Endodermal cell (in vitro differentiated cells): ENCODE results near the gene AMBRA1. TPM values are rescaled to one million over a fixed set of nuclear protein-coding genes. Genes with fewer than 3 reads are reported as not detected.

Source experiments
- DNase-seq: peaks from one replicate; pipeline ENCODE4 v3.0.0-alpha.2; 2017
- H3K27ac ChIP-seq: 2 replicates; pipeline ENCODE4 v1.5.1; 2013; ENCODE audit warnings: mild to moderate bottlenecking, low read depth, low read length, moderate library complexity
- H3K27me3 ChIP-seq: 2 replicates; pipeline ENCODE4 v1.6.1; 2013; ENCODE audit warnings: mild to moderate bottlenecking, low read length, moderate library complexity; ENCODE audit not compliant: insufficient read depth, control insufficient read depth, poor library complexity, severe bottlenecking
- H3K36me3 ChIP-seq: 2 replicates; pipeline ENCODE4 v1.7.0; 2013; ENCODE audit warnings: mild to moderate bottlenecking, low read length, moderate library complexity; ENCODE audit not compliant: control insufficient read depth, insufficient read depth
- H3K4me1 ChIP-seq: one replicate; pipeline ENCODE4 v1.7.0; 2013; ENCODE audit warnings: low read length; ENCODE audit not compliant: control insufficient read depth, insufficient read depth
- H3K4me3 ChIP-seq: 2 replicates; pipeline ENCODE4 v1.5.1; 2013; ENCODE audit warnings: mild to moderate bottlenecking, low read length, moderate library complexity
- H3K9ac ChIP-seq: 2 replicates; pipeline ENCODE4 v1.6.1; 2013; ENCODE audit warnings: mild to moderate bottlenecking, low read length, moderate library complexity; ENCODE audit not compliant: poor library complexity, severe bottlenecking; ENCODE audit errors: extremely low read depth
- H3K9me3 ChIP-seq: 2 replicates; pipeline ENCODE4 v1.6.1; 2013; ENCODE audit warnings: mild to moderate bottlenecking, low read length, moderate library complexity; ENCODE audit not compliant: control insufficient read depth
- H3K27ac Mint-ChIP-seq: 2 replicates; pipeline ENCODE4 v1.8.0; 2020; ENCODE audit warnings: mixed read lengths
- H3K27me3 Mint-ChIP-seq: 2 replicates; pipeline ENCODE4 v1.8.0; 2021; ENCODE audit warnings: mild to moderate bottlenecking, mixed read lengths; ENCODE audit not compliant: insufficient read depth
- H3K36me3 Mint-ChIP-seq: 2 replicates; pipeline ENCODE4 v1.8.0; 2020; ENCODE audit warnings: low read depth, mixed read lengths
- H3K4me1 Mint-ChIP-seq: 2 replicates; pipeline ENCODE4 v1.8.0; 2020; ENCODE audit warnings: mixed read lengths
- H3K4me3 Mint-ChIP-seq: 2 replicates; pipeline ENCODE4 v1.8.0; 2020; ENCODE audit warnings: mild to moderate bottlenecking, moderate library complexity, mixed read lengths
- H3K9me3 Mint-ChIP-seq: 2 replicates; pipeline ENCODE4 v1.8.0; 2020; ENCODE audit warnings: mild to moderate bottlenecking, mixed read lengths
- CTCF ChIP-seq: fragments of 200-600 bp; sonication (generic); conservative IDR thresholded peaks from 2 replicates; pipeline ENCODE4 v1.5.0; 2021; ENCODE audit warnings: antibody characterized with exemption, mild to moderate bottlenecking
- WGBS, 2 experiments: methylation state at CpG; one replicate each; pipeline versions ENCODE4 v1.1.5 to v1.1.7; 2013; ENCODE audit warnings: missing lambda C conversion rate in 2 of 2, mixed read lengths in 1 of 2; ENCODE audit not compliant: insufficient coverage in 1 of 2, insufficient read length in 1 of 2; 5-methylcytosine and 5-hydroxymethylcytosine counted together
- total RNA-seq, 2 donors: library from RNA; stranded (reverse); fragmentation: NEBNext Ultra II Directional in 1 of 2; extraction: Animal tissue kit (Norgen Biotek cat#: 25700) in 1 of 2; gene quantifications; 2 replicates in 1 of 2; 3 replicates in 1 of 2; pipeline ENCODE4 v1.2.1, GENCODE V29; 2021

Gene AMBRA1
- total RNA-seq, 2 donors from 2014 or later: 54.5 to 67.8 TPM

DNA sequence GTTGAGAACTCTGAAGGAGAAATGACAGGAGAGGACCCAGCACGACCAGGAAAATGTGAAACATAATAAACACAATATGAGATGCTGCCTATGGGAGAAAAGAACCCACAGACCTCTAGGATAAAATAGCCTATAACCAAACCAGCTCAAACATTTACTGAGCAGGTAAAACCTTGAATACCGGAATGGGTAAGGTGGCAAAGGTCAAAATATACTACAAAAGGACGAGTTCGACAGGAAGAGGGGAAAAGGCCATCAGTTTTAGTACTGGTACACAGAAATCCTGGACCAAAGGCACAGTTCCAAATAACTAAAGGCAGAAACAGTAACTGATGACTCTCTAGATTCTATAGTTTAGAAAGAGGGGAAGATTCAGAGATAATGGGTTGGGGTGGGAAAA, 96.3 kb downstream of the AMBRA1 start:
- Histone ChIP-seq H3K9me3 (peaks cover 6% of the 10 kb centered on the region), H3K9ac (no peak overlapping the region), H3K27me3 (no peaks in the 10 kb centered on the region), H3K4me3 (no peak overlapping the region), H3K4me1 (peaks cover 12% of the 10 kb centered on the region), H3K36me3 (peaks cover 66% of the 10 kb centered on the region), H3K27ac (no peak overlapping the region)
- Mint-ChIP-seq H3K9me3 (no peaks in the 10 kb centered on the region), H3K4me3 (no peak overlapping the region), H3K4me1 (peaks cover 17% of the 10 kb centered on the region), H3K36me3 (peaks cover 27% of the 10 kb centered on the region), H3K27ac (peak overlapping the region; percentile 16), H3K27me3 (no peaks in the 10 kb centered on the region)
- WGBS, 2 experiments: 95 to 100% methylated on average over 2 to 4 of the region's 4 CpGs
- no peak for DNase-seq
- no peak for TF ChIP-seq CTCF

- H3K9me3 Mint-ChIP-seq: no peaks in the 10 kb centered on the region
- no peak for TF ChIP-seq CTCF
- no peak overlapping the region for H3K27ac ChIP-seq
- no peaks in the 10 kb centered on the region for H3K27me3 ChIP-seq
- peaks cover 4% of the 10 kb centered on the region for H3K4me1 ChIP-seq
- H3K9me3 ChIP-seq: no peaks in the 10 kb centered on the region
- H3K27me3 Mint-ChIP-seq: no peaks in the 10 kb centered on the region
- 87 to 92% methylated on average over 6 to 9 of the region's 9 CpGs for WGBS, 2 experiments
- no peak for DNase-seq
- H3K4me1 Mint-ChIP-seq: no peaks in the 10 kb centered on the region
- no peak overlapping the region for H3K9ac ChIP-seq
- peaks cover 30% of the 10 kb centered on the region for H3K36me3 Mint-ChIP-seq
- H3K4me3 ChIP-seq: no peak overlapping the region
- peaks cover 70% of the 10 kb centered on the region for H3K36me3 ChIP-seq
- H3K27ac Mint-ChIP-seq: no peak overlapping the region
- H3K4me3 Mint-ChIP-seq: no peak overlapping the region
Observed at GRCh38 chr11:46493791-46494190, 100.0 kb downstream of the AMBRA1 start.

DNA sequence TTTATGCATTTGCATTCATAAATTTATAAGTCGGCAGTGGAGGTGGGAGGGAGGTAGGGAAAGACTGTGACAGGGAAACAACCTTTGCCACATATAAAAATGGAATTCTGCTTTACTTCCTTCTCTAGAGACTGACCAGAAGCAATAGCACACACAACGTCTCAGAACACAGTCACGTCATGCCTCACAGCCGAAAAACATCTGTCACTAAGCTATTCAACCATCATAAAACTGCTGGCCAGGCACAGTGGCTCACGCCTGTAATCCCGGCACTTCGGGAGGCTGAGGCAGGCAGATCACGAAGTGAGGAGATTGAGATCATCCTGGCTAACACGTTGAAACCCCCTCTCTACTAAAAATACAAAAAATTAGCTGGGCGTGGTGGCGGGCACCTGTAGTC, 101.3 kb downstream of the AMBRA1 start:
- H3K27ac ChIP-seq: no peak overlapping the region
- H3K9me3 Mint-ChIP-seq: no peaks in the 10 kb centered on the region
- H3K27ac Mint-ChIP-seq: no peak overlapping the region
- no peaks in the 10 kb centered on the region for H3K4me1 Mint-ChIP-seq
- no peak overlapping the region for H3K9ac ChIP-seq
- 87 to 90% methylated on average over 8 to 11 of the region's 11 CpGs for WGBS, 2 experiments
- peaks cover 34% of the 10 kb centered on the region for H3K36me3 Mint-ChIP-seq
- peaks cover 70% of the 10 kb centered on the region for H3K36me3 ChIP-seq
- H3K4me3 ChIP-seq: no peak overlapping the region
- DNase-seq: no peak
- H3K4me3 Mint-ChIP-seq: no peak overlapping the region
- TF ChIP-seq CTCF: no peak
- no peaks in the 10 kb centered on the region for H3K27me3 ChIP-seq
- H3K27me3 Mint-ChIP-seq: no peaks in the 10 kb centered on the region
- H3K4me1 ChIP-seq: no peaks in the 10 kb centered on the region
- no peaks in the 10 kb centered on the region for H3K9me3 ChIP-seq
